Kidney (tissue), 14 donors: Measurements from ENCODE around the gene ZNF436. TPM values are rescaled to one million over a fixed set of nuclear protein-coding genes. Genes with fewer than 3 reads are reported as not detected.

ENCODE experiments used
- DNase-seq, 5 donors: peaks; one replicate each; pipeline ENCODE4 v3.0.0-alpha.2; 2013 to 2020
- FAIRE-seq: peaks from 2 replicates; lab custom pipeline; 2012; peaks lifted over from hg19 to GRCh38; lab: Jason Lieb, UNC
- H3K27ac ChIP-seq, 2 donors: one replicate each; pipeline ENCODE4 v1.7.0; 2013; ENCODE audit warnings: low read depth in 2 of 2, low read length in 2 of 2, inconsistent platforms in 1 of 2
- H3K27me3 ChIP-seq: one replicate; pipeline ENCODE4 v1.7.1; 2013; ENCODE audit warnings: low read length, inconsistent platforms; ENCODE audit not compliant: control insufficient read depth, insufficient read depth
- H3K36me3 ChIP-seq, 3 donors: one replicate each; pipeline versions ENCODE4 v1.7.0 to v1.7.1; 2013; ENCODE audit warnings: low read length in 3 of 3, control low read depth in 1 of 3, inconsistent platforms in 1 of 3; ENCODE audit not compliant: insufficient read depth in 3 of 3, control insufficient read depth in 2 of 3
- H3K4me1 ChIP-seq, 3 donors: one replicate each; pipeline versions ENCODE4 v1.7.0 to v1.7.1; 2013; ENCODE audit warnings: low read length in 3 of 3, inconsistent platforms in 1 of 3, low read depth in 1 of 3; ENCODE audit not compliant: control insufficient read depth in 2 of 3, insufficient read depth in 2 of 3
- H3K4me3 ChIP-seq, 3 donors: one replicate each; pipeline versions ENCODE4 v1.7.0 to v1.8.1; 2013; ENCODE audit warnings: low read length in 3 of 3, control low read depth in 1 of 3, inconsistent platforms in 1 of 3
- H3K9ac ChIP-seq, 3 donors: one replicate each; pipeline versions ENCODE4 v1.7.0 to v1.7.1; 2013; ENCODE audit warnings: low read length in 3 of 3, control low read depth in 1 of 3, inconsistent platforms in 1 of 3
- H3K9me3 ChIP-seq, 3 donors: one replicate each; pipeline versions ENCODE4 v1.7.0 to v1.7.1; 2013; ENCODE audit warnings: low read length in 3 of 3, control low read depth in 1 of 3, inconsistent platforms in 1 of 3; ENCODE audit not compliant: control insufficient read depth in 2 of 3, insufficient read depth in 1 of 3
- CTCF ChIP-seq: IDR thresholded peaks from 3 replicates; pipeline ENCODE4 v1.5.1; 2012; ENCODE audit warnings: mild to moderate bottlenecking, moderate library complexity, borderline replicate concordance; ENCODE audit not compliant: insufficient read depth; ENCODE audit errors: extremely low read depth
- intact Hi-C: fragments of 100-400 bp; cut with DNase I; formaldehyde crosslinking; loops from one replicate; pipeline ENCODE4 v1.11.1; 2022
- polyA plus RNA-seq: library from polyadenylated mRNA; stranded (reverse); fragments of 350-450 nt; fragmentation: Illumina TruSeq; extraction: RNeasy Lipid Tissue Mini Kit (QIAGEN cat#74804); gene quantifications from one replicate; pipeline ENCODE4 v1.2.3, GENCODE V29; 2014; ENCODE audit warnings: low read depth, low replicate concordance; ENCODE audit not compliant: insufficient read depth
- total RNA-seq: library from RNA; stranded (reverse); fragmentation: NEBNext Ultra II Directional; extraction: Animal tissue kit (Norgen Biotek cat#: 25700); gene quantifications from one replicate; pipeline ENCODE4 v1.2.1, GENCODE V29; 2021
- donor health status: control.
- donor health status: control.
- donor health status: control.
- donor health status: control.
- donor health status: control.
- donor health status: DM: yes; HTN: yes; CAD: no.
- donor health status: Normal renal cell carcinoma (clear cell type).

Gene ZNF436
- total and polyA plus RNA-seq, 2 donors from 2014 or later = 4.6 to 19.8 TPM

DNA sequence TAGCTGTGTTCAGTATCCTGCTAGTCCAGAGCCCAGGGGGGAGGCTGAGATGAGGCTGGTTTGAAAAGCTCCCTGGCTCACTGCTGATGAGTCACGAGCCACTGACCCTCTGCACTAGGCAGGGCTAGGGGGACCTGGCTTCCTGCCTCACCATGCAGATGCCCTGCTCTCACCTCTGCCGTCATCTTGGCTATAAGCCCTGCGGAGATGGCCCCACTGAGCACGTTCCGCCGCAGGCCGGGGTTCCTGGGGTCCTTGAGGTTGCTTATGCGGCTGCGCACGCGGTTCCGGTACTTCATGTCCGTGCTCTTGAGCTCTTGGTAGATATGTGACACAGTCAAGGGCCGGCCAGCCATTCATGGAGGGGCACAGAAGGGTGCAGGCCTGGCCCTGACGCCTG is 24.1 kb upstream of the ZNF436 start:
- intact Hi-C loops = no loop called here
- no peaks in the 10 kb centered on the region for H3K27me3 ChIP-seq
- peaks cover 0 to 4% (median 0%) of the 10 kb centered on the region in 3 donors for H3K9me3 ChIP-seq
- H3K27ac ChIP-seq = no peak overlapping the region
- H3K9ac ChIP-seq = no peak overlapping the region
- peak in 1 of 5 donors; percentile 83 for DNase-seq
- no peak for FAIRE-seq
- H3K4me3 ChIP-seq = no peak overlapping the region
- TF ChIP-seq CTCF = no peak
- H3K4me1 ChIP-seq = peaks cover 0 to 3% (median 0%) of the 10 kb centered on the region in 3 donors
- peaks cover 4 to 17% (median 13%) of the 10 kb centered on the region in 3 donors for H3K36me3 ChIP-seq

DNA sequence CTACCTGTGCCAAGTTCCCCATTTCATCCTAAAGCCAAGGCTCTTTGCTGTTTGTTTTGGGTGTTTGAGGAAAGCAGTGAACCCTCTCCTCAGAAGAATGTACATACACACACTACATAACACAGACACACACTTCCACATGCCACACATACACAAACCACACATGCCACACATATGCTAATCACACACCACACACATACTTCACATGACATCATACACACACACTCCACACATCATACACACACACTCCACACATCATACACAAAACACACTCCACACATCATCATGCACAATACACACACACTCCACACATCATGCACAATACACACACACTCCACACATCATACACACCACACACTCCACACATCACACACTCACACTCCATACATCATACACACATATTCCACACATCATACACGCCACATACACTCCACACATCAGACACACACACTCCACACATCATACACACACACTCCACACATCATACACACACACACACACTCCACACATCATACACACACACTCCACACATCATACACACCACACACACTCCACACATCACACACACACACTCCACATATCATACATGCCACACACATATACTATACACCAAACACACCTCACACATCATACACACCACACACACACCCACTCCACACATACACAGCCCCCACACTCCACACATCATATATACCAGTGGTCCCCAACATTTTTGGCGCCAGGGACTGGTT is 22.7 kb upstream of the ZNF436 start:
- no peak overlapping the region for H3K4me3 ChIP-seq
- peaks cover 0 to 3% (median 0%) of the 10 kb centered on the region in 3 donors for H3K4me1 ChIP-seq
- no peak overlapping the region for H3K9ac ChIP-seq
- H3K27me3 ChIP-seq = no peaks in the 10 kb centered on the region
- H3K36me3 ChIP-seq = peaks cover 4 to 17% (median 7%) of the 10 kb centered on the region in 3 donors
- FAIRE-seq = peak; percentile 66
- H3K27ac ChIP-seq = no peak overlapping the region
- TF ChIP-seq CTCF = no peak
- intact Hi-C loops = no loop called here
- H3K9me3 ChIP-seq = peaks cover 0 to 4% (median 0%) of the 10 kb centered on the region in 3 donors
- no peak for DNase-seq

- H3K27ac ChIP-seq = no peak overlapping the region
- FAIRE-seq (no peak), DNase-seq (no peak)
- intact Hi-C loops = no loop called here
- no peaks in the 10 kb centered on the region for H3K27me3 ChIP-seq
- H3K9ac ChIP-seq = no peak overlapping the region
- no peaks in the 10 kb centered on the region for H3K4me1 ChIP-seq
- peaks cover 4 to 13% (median 9%) of the 10 kb centered on the region in 3 donors for H3K36me3 ChIP-seq
- peaks cover 0 to 4% (median 0%) of the 10 kb centered on the region in 3 donors for H3K9me3 ChIP-seq
- TF ChIP-seq CTCF = no peak
- H3K4me3 ChIP-seq = no peak overlapping the region
Observed at GRCh38 chr1:23389837-23390321, 20.2 kb upstream of the ZNF436 start.
